K562 (cell line): ENCODE results near the gene LAMP1. TPM values are rescaled to one million over a fixed set of nuclear protein-coding genes. Genes with fewer than 3 reads are reported as not detected.

ENCODE experiments used
- ATAC-seq: fragments of 200-7000 bp; cut with Tn5 transposase; 3 replicates; pipeline ENCODE4 v1.9.1; 2020; ENCODE audit warnings: moderate library complexity
- BruUV-seq: library from RNA; stranded (reverse); fragments of 400-500 nt; replicated peaks from 2 replicates; lab custom pipeline; 2021; lab: Mats Ljungman, UMichigan
- CTCF ChIA-PET: fragments of 300-600 bp; formaldehyde crosslinking; extraction: SDS; loops from one replicate; lab custom pipeline; 2021; ENCODE audit warnings: low intra/inter-chr PET ratio; lab: Yijun Ruan, JAX
- POLR2A ChIA-PET: fragments of 300-600, 350-650 bp; sonication (Branson Sonifier 250); formaldehyde crosslinking; extraction: SDS; loops from one replicate; lab custom pipeline; 2021; ENCODE audit warnings: antibody characterized with exemption, inconsistent platforms; lab: Yijun Ruan, JAX
- DNase-seq, 4 experiments: peaks; one replicate each; pipeline versions ENCODE4 v3.0.0 to v3.0.0-alpha.2; 2011 to 2018; ENCODE audit warnings: low spot score in 3 of 4, mixed read lengths in 3 of 4; ENCODE audit errors: extremely low read depth in 1 of 4
- FAIRE-seq: peaks from 2 replicates; lab custom pipeline; 2011; peaks lifted over from hg19 to GRCh38; lab: Jason Lieb, UNC
- H2AFZ ChIP-seq: 2 replicates; pipeline ENCODE4 v1.6.0; 2011; ENCODE audit warnings: low read depth, low read length, control low read depth, inconsistent platforms
- H3K27ac ChIP-seq: fragments of 200-600 bp; 3 replicates; pipeline ENCODE4 v1.8.0; 2011; ENCODE audit warnings: low read depth, mild to moderate bottlenecking, control low read depth, inconsistent platforms, low read length, moderate library complexity, mixed read lengths; ENCODE audit errors: extremely low read depth
- H3K27me3 ChIP-seq, 2 experiments: fragments of 300-600 bp in 1 of 2; 2 replicates in 1 of 2; 3 replicates in 1 of 2; pipeline versions ENCODE4 v1.6.0 to v1.8.0; 2011; ENCODE audit warnings: inconsistent platforms in 2 of 2, low read length in 2 of 2, mild to moderate bottlenecking in 1 of 2, mixed read lengths in 1 of 2, moderate library complexity in 1 of 2; ENCODE audit not compliant: control insufficient read depth in 2 of 2, insufficient read depth in 2 of 2
- H3K36me3 ChIP-seq: fragments of 300-600 bp; 3 replicates; pipeline ENCODE4 v1.8.0; 2011; ENCODE audit warnings: mild to moderate bottlenecking, low read length, inconsistent platforms; ENCODE audit not compliant: control insufficient read depth, insufficient read depth
- H3K4me1 ChIP-seq, 2 experiments: fragments of 200-600 bp in 1 of 2; replicated peaks in 1 of 2; 2 replicates in 1 of 2; 3 replicates in 1 of 2; pipeline versions ENCODE4 v1.5.1 to v1.8.0; 2011; ENCODE audit warnings: inconsistent platforms in 2 of 2, low read length in 2 of 2, mild to moderate bottlenecking in 1 of 2, mixed read lengths in 1 of 2, moderate library complexity in 1 of 2; ENCODE audit not compliant: control insufficient read depth in 2 of 2, insufficient read depth in 2 of 2
- H3K4me2 ChIP-seq: 2 replicates; pipeline ENCODE4 v1.6.1; 2011; ENCODE audit warnings: low read length, control low read depth, inconsistent platforms, mixed read lengths; ENCODE audit not compliant: insufficient read depth
- H3K4me3 ChIP-seq: fragments of 200-600 bp; sonication (generic), shearing (Covaris generic); 2 replicates; pipeline ENCODE4 v1.5.1; 2016; ENCODE audit warnings: control low read depth, inconsistent platforms
- H3K79me2 ChIP-seq: fragments of 200-600 bp; 3 replicates; pipeline ENCODE4 v1.8.0; 2011; ENCODE audit warnings: low read length, inconsistent platforms; ENCODE audit not compliant: control insufficient read depth, insufficient read depth
- H3K9ac ChIP-seq, 2 experiments: 2 replicates each; pipeline versions ENCODE4 v1.6.0 to v1.6.1; 2011; ENCODE audit warnings: low read depth in 2 of 2, low read length in 2 of 2, control low read depth in 1 of 2, inconsistent platforms in 1 of 2, mild to moderate bottlenecking in 1 of 2, mixed read lengths in 1 of 2; ENCODE audit not compliant: insufficient read depth in 1 of 2
- H3K9me1 ChIP-seq: one replicate; pipeline ENCODE4 v1.6.0; 2011; ENCODE audit warnings: inconsistent platforms, mild to moderate bottlenecking, low read length, moderate library complexity; ENCODE audit not compliant: control insufficient read depth, insufficient read depth
- H3K9me3 ChIP-seq: replicated peaks from 2 replicates; pipeline ENCODE4 v1.5.1; 2011; ENCODE audit warnings: low read depth, low read length, inconsistent platforms; ENCODE audit not compliant: control insufficient read depth, insufficient read depth
- H4K20me1 ChIP-seq: replicated peaks from 2 replicates; pipeline ENCODE4 v1.6.1; 2011; ENCODE audit warnings: low read length, inconsistent platforms, mixed read lengths; ENCODE audit not compliant: control insufficient read depth, insufficient read depth
- CREM ChIP-seq: IDR thresholded peaks from 2 replicates; pipeline ENCODE4 v1.6.1; 2014; ENCODE audit warnings: antibody characterized with exemption, low read depth
- CSDE1 ChIP-seq, 2 experiments: fragments of 450-650 bp; IDR thresholded peaks; 2 replicates each; pipeline ENCODE4 v1.6.1; 2016; ENCODE audit warnings: mild to moderate bottlenecking in 1 of 2
- HDAC1 ChIP-seq, 2 experiments: fragments of 450-650 bp; IDR thresholded peaks; 2 replicates each; pipeline ENCODE4 v1.6.1; 2016 to 2017; ENCODE audit warnings: inconsistent platforms in 1 of 2, mild to moderate bottlenecking in 1 of 2, moderate library complexity in 1 of 2
- POLR2AphosphoS2 ChIP-seq: IDR thresholded peaks from 2 replicates; pipeline ENCODE4 v1.6.1; 2012; ENCODE audit warnings: low read length, improper control_type of control experiment
- POLR2G ChIP-seq: fragments of 200-400 bp; formaldehyde crosslinking; IDR thresholded peaks from 2 replicates; pipeline ENCODE4 v1.6.1; 2017; ENCODE audit warnings: low read depth, mild to moderate bottlenecking, antibody characterized with exemption, low read length, moderate library complexity
- RBM17 ChIP-seq: fragments of 200-400 bp; formaldehyde crosslinking; IDR thresholded peaks from 2 replicates; pipeline ENCODE4 v1.6.1; 2017; ENCODE audit warnings: low read depth, mild to moderate bottlenecking, low read length, borderline replicate concordance
- WGBS: fragments of 100-300 bp; shearing (Covaris generic); methylation state at CpG from one replicate; pipeline ENCODE4 v1.1.6; 2016; ENCODE audit warnings: low coverage, mixed read lengths; ENCODE audit not compliant: insufficient coverage; ENCODE audit errors: missing lambda C conversion rate; 5-methylcytosine and 5-hydroxymethylcytosine counted together
- in situ Hi-C: fragments of 300-500 bp; cut with MboI; formaldehyde crosslinking; loops from 4 replicates; pipeline ENCODE4 v1.15.0; 2018; ENCODE audit warnings: inconsistent platforms, mixed read lengths
- intact Hi-C: fragments of 100-400 bp; cut with micrococcal nuclease; formaldehyde crosslinking; loops from 2 replicates; pipeline ENCODE4 v1.14.2; 2022
- polyA plus RNA-seq, 8 experiments: library from polyadenylated mRNA; depleted of rRNA in 4 of 8; stranded (reverse) in 5 of 8; unstranded in 3 of 8; fragments of >200 nt; fragmentation: Nextera tagmentation in 2 of 8; fragmentation: Illumina TruSeq in 1 of 8; extraction: Ambion mirVana in 2 of 8; extraction: Trizol in 1 of 8; gene quantifications; 2 replicates each; pipeline versions ENCODE4 v1.2.1 to v1.2.3, GENCODE V29; 2011 to 2014; ENCODE audit warnings: inconsistent platforms in 1 of 8, missing spikeins in 1 of 8
- total RNA-seq, 7 experiments: library from RNA; depleted of rRNA in 6 of 7; stranded (reverse); fragments of >200 nt in 6 of 7; fragmentation: Illumina TruSeq in 2 of 7; extraction: Trizol in 2 of 7; gene quantifications; 2 replicates each; pipeline versions ENCODE4 v1.2.1 to v1.2.3, GENCODE V29; 2011 to 2021; ENCODE audit warnings: low replicate concordance in 1 of 7

Gene LAMP1
- total and polyA plus RNA-seq, 9 of the 15 experiments (the other 6 are each of a cell fraction or from before 2014, with no cell fraction given): 2.2 to 70.1 (median 30.5) TPM

DNA sequence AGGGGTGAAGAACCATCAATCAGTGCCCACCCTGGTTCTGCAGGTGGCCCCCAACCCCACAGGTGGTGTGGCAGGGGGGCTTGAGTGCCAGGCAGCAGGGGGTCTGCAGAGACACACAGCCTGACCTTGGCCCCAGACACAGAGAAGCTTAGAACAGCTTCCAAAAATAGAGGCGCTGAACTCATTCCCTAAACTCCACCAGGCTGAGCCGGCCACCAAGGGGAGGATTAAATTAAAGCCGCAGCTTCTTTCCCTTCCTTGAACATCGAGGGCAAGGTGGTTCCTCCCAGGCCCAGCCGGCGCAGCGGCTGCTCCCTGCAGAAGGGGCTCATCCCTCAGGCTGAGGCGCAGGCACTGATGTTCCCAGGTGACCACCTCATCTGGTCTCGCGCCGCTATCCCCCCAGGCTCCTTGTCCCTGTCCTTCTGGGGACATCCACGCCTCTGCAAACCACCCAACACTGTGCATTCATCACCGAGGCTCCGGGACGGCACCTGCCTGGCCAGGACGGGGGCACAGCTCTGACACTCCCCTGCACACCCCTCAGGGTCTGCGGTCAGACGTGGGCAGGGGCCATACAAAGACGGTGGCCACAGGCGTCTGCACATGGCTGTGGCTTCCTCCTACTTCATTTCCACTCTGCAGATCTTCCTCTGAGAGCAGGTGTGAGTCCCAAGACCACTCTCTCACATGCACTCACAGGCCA, 30.9 kb downstream of the LAMP1 start:
- no TSS peak for BruUV-seq
- peaks cover 0 to 12% of the 10 kb centered on the region in 2 experiments; a peak in 2 of 5 replicates for H3K4me1 ChIP-seq
- WGBS: 63% methylated on average over 14 of the region's 20 CpGs
- H3K36me3 ChIP-seq: peaks cover 16% of the 10 kb centered on the region; the same call in 1 of the 3 replicates
- no peak overlapping the region for H3K4me2 ChIP-seq
- no peak overlapping the region for H2AFZ ChIP-seq
- TF ChIP-seq RBM17 (no peak), POLR2G (peak; percentile 46), POLR2AphosphoS2 (0 out of 2 replicates have a peak, but pooled peaks have one; percentile 26), CSDE1 (IDR thresholded peaks at IDR 0.05) (no peak)
- H3K4me3 ChIP-seq: no peak overlapping the region
- DNase-seq (no peak), FAIRE-seq (no peak), ATAC-seq (no peak; the same call in 2 of the 3 replicates)
- no peaks in the 10 kb centered on the region for H4K20me1 ChIP-seq
- intact Hi-C loops (no loop called here), in situ Hi-C loops (no loop called here)
- CTCF ChIA-PET: no interaction called here
- POLR2A ChIA-PET: interaction anchor here (0.7 to 1.5 kb wide), 3 partner anchors 16 to 24 kb away, joined by 3 to 4 read pairs (median 3); no protein-coding TSS in a partner anchor
- no peak overlapping the region for H3K9ac ChIP-seq
- H3K9me1 ChIP-seq: no peaks in the 10 kb centered on the region
- H3K27me3 ChIP-seq: no peaks in the 10 kb centered on the region
- no peaks in the 10 kb centered on the region for H3K9me3 ChIP-seq
- no peak overlapping the region for H3K27ac ChIP-seq
- H3K79me2 ChIP-seq: no peaks in the 10 kb centered on the region

- no peak overlapping the region for H3K4me3 ChIP-seq
- H3K27ac ChIP-seq: no peak overlapping the region
- H2AFZ ChIP-seq: no peak overlapping the region
- in situ Hi-C loops: no loop called here
- intact Hi-C loops: no loop called here
- no peak for FAIRE-seq
- H4K20me1 ChIP-seq: no peaks in the 10 kb centered on the region
- no peak for ATAC-seq
- WGBS: 81% methylated on average over 6 of the region's 12 CpGs
- DNase-seq: no peak
- BruUV-seq: no TSS peak
- H3K4me1 ChIP-seq: peaks cover 0 to 12% of the 10 kb centered on the region in 2 experiments; a peak in 2 of 5 replicates
- H3K79me2 ChIP-seq: no peaks in the 10 kb centered on the region
- no peak overlapping the region for H3K4me2 ChIP-seq
- no peak for TF ChIP-seq HDAC1 (IDR thresholded peaks at IDR 0.05)
- TF ChIP-seq CREM: no peak
- no peaks in the 10 kb centered on the region for H3K9me3 ChIP-seq
- H3K9me1 ChIP-seq: no peaks in the 10 kb centered on the region
- POLR2A ChIA-PET: no interaction called here
- peaks cover 8% of the 10 kb centered on the region; the same call in 1 of the 3 replicates for H3K36me3 ChIP-seq
- H3K9ac ChIP-seq: no peak overlapping the region
- CTCF ChIA-PET: no interaction called here
- H3K27me3 ChIP-seq: no peaks in the 10 kb centered on the region
These were observed 31.8 kb downstream of the LAMP1 start for GRCh38 chr13:113328851-113329250.
